Astrocyte of the cerebellum (primary cell): ENCODE results near the gene TDRD12.

Experiments used
- DNase-seq: peaks from one replicate; pipeline ENCODE4 v3.0.0-alpha.2; 2011; ENCODE audit warnings: low read depth
- H3K4me3 ChIP-seq: 2 replicates; pipeline ENCODE4 v1.5.1; 2011; ENCODE audit warnings: mild to moderate bottlenecking, low read depth, low read length, moderate library complexity
- in situ Hi-C: cut with HindIII; loops from 2 replicates; pipeline ENCODE4 v1.10.0; 2017; ENCODE audit warnings: low sequenced_read_pairs
- TF ChIP-seq, protein P1 (sequence below): IDR thresholded peaks from 2 replicates; pipeline ENCODE4 v1.5.1; 2012; ENCODE audit warnings: low read length, low read depth, moderate library complexity, mild to moderate bottlenecking; ENCODE audit errors: missing control alignments

TDRD12 gene

GRCh38 chr19:32810452-32810851 lies 90.9 kb downstream of the TDRD12 start:
- TF ChIP-seq, protein P1, sequence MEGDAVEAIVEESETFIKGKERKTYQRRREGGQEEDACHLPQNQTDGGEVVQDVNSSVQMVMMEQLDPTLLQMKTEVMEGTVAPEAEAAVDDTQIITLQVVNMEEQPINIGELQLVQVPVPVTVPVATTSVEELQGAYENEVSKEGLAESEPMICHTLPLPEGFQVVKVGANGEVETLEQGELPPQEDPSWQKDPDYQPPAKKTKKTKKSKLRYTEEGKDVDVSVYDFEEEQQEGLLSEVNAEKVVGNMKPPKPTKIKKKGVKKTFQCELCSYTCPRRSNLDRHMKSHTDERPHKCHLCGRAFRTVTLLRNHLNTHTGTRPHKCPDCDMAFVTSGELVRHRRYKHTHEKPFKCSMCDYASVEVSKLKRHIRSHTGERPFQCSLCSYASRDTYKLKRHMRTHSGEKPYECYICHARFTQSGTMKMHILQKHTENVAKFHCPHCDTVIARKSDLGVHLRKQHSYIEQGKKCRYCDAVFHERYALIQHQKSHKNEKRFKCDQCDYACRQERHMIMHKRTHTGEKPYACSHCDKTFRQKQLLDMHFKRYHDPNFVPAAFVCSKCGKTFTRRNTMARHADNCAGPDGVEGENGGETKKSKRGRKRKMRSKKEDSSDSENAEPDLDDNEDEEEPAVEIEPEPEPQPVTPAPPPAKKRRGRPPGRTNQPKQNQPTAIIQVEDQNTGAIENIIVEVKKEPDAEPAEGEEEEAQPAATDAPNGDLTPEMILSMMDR, result no peak
- in situ Hi-C loops, result no loop called here
- DNase-seq, result no peak
- no peak overlapping the region for H3K4me3 ChIP-seq

DNA sequence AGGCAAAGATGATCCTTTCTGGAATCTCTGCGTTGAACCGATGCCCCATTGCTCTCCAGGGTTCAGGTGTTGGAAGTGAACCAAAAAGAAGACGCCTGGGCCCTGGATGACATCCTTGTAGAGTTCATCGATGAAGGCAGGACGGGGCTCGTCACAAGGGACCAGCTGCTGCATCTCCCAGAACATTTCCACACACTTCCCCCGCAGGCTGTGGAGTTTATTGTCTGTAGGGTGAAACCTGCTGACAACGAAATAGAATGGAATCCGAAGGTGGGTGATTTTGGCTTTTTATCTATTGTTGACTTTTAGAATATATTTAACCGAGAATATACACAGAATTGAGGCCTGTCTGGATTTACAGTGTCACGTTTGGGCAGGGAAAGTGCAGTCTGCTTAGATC lies 91.6 kb downstream of the TDRD12 start:
- TF ChIP-seq, protein P1, result no peak
- in situ Hi-C loops, result no loop called here
- H3K4me3 ChIP-seq, result no peak overlapping the region
- DNase-seq, result no peak

DNA sequence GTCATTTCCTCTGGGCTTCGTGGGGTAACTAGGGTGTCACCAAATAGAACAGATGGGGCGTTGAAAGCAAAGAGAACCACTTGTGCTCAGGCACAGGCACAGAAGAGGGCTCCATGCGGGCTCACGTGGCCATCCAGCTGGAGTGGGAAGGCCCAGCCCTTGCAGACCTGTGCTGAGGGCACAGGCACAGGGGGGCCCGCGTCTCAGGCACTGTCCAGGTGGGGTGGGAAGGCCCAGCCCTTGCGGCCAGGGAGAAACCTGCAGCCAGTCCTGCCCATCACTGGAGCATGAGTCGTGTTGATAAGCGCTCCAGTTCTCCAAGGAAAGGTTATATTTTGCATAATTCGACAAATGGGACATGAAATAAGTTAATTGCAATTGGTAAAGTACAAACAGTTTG lies 92.5 kb downstream of the TDRD12 start:
- DNase-seq, result no peak
- in situ Hi-C loops, result no loop called here
- TF ChIP-seq, protein P1, result no peak
- H3K4me3 ChIP-seq, result no peak overlapping the region

DNA sequence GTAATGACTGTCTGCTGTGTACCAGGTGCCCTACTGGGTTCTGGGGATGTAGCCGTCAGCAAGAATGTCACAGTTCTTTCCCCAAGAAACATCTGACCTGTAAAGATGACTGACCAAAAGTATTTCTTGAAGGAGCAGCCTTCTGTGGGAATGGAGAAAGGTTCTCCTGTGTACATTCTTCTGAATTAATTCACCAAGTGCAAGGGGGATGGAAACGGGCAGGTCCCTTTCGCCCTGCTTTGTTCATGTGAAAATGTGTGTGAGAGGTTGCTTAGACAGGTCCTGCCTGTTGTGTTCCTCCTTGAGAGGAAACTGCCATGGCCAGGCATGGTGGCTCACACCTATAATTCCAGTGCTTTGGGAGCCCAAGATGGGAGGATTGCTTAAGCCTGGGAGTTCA lies 93.0 kb downstream of the TDRD12 start:
- H3K4me3 ChIP-seq, result no peak overlapping the region
- TF ChIP-seq, protein P1, result no peak
- DNase-seq, result no peak
- in situ Hi-C loops, result no loop called here

DNA sequence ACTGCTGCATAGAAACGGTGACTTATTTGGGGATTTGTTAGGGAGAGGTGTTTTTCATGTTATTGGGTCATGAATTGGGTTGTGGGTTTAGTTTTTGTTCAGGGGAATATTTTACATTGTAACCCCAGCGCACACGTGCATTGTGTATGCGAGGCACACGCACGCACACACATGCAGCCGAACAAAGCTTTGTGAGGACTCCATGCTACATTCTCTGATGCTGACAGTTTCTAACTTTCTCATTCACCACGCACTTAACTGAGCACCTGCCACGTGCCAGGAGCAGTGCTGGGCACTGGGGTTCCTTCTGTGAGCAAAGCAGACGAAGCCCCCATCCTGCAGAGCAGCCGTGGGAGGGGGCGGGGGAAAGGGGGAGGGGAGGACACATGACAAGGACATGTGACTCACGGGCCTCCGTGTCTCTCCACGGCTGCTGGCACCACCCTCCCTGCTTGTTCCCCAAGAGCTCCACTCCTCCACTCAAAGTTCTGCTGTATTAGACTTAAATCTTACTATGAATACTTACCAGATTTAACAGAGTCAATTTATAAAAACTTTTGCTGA lies 94.4 kb downstream of the TDRD12 start:
- TF ChIP-seq, protein P1, result no peak
- no peak for DNase-seq
- H3K4me3 ChIP-seq, result no peak overlapping the region
- in situ Hi-C loops, result no loop called here

DNA sequence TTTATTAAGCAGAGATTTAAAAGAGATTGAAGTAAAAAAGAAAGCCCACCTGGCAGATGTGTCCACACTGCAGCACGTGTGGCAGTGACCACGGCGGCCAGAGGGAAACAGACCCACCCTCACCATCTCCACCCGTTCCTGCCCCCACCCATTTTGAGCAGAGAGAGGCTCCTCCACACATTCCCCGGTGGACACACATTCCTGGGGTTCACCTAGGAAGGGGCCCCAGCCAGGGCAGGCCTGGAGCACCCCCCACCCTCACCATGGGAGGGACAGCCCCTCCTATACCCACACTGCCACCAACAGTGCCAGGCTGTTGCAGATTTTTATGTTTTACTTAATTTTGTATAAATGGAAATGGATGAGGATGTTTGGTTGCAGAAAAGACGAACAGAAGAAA lies 95.1 kb downstream of the TDRD12 start:
- in situ Hi-C loops, result no loop called here
- DNase-seq, result no peak
- TF ChIP-seq, protein P1, result no peak

GRCh38 chr19:32816555-32817099 lies 97.1 kb downstream of the TDRD12 start:
- in situ Hi-C loops, result no loop called here
- no peak for DNase-seq
- TF ChIP-seq, protein P1, result no peak
- H3K4me3 ChIP-seq, result no peak overlapping the region

More for the DNA sequence above, 95.1 kb downstream of the TDRD12 start:
- no peak overlapping the region for H3K4me3 ChIP-seq
